Measurements from ENCODE around the gene PLA2G4F.

PLA2G4F gene

DNA sequence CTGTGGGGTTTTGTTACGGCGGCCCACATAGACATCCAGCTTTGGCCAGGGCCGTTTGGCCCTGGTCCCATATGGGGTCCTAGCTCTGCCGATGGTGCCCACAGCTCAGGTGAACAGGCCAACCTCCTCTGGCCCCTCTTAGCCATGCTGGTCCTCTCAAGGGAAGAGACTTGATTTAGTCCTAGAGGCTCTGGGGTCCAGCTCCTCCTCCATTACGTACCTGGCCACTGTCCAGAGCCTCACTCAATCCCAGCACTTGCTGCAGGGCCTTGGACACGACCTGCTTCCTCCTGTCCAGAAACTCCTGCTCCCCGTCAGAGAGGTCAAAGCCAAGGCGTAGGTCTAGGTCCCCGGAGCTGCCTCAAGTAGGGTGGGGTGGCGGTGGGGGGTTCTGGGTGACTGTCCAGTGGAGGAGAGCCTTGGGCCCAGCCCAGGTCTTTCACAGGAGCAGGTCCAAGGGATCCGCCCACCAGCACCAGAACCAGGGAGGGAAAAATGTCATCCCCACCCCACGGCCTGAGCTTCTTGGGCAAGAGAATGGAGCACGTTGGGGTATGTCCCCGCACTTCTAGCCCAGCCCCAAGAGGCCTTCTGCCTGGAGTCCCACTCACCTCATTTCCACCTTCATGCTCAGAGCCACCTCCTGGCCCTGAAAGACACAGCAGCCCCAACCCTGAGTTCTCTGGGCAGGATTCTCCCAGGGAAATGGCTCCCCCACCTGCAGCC is 6.8 kb downstream of the PLA2G4F start:
- no peak for DNase-seq (ENCODE audit: low read depth)
- TF ChIP-seq, protein P1, sequence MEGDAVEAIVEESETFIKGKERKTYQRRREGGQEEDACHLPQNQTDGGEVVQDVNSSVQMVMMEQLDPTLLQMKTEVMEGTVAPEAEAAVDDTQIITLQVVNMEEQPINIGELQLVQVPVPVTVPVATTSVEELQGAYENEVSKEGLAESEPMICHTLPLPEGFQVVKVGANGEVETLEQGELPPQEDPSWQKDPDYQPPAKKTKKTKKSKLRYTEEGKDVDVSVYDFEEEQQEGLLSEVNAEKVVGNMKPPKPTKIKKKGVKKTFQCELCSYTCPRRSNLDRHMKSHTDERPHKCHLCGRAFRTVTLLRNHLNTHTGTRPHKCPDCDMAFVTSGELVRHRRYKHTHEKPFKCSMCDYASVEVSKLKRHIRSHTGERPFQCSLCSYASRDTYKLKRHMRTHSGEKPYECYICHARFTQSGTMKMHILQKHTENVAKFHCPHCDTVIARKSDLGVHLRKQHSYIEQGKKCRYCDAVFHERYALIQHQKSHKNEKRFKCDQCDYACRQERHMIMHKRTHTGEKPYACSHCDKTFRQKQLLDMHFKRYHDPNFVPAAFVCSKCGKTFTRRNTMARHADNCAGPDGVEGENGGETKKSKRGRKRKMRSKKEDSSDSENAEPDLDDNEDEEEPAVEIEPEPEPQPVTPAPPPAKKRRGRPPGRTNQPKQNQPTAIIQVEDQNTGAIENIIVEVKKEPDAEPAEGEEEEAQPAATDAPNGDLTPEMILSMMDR (IDR thresholded peaks at IDR 0.05; ENCODE audit: low read depth, low read length, missing control alignments), result no peak
- H3K4me3 ChIP-seq (ENCODE audit: low read depth, low read length), result no peak overlapping the region

DNA sequence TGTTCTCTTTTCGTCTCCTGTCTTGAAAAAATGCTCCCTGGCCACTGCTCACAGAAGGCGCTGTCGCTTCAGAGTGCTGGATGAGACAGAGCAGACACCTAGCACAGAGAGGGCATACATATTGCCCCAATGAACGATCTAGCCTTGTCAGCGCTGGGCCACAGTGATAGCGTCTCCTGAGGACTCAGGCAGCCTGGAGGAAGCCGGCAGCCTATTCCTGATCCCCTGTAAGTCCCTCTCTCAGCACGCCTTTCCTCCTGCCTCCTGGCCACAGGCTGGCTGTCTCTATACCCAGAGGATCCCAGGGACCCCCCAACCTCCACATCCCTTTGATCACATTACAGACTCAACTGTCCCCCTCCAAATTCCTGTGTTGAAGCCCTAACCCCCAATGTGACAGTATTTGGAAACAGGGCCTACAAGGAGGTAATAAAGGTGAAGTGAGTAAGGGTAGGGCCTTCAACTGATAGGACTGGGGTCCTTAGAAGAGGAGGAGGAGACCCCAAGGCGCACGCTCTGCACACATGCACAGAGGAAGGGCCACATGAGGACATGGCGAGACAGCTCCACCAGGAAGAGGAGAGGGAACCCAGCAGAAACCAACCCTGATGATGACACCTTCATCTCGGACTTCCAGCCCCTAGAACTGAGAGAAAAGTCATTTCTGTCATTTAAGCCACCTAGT is 7.5 kb downstream of the PLA2G4F start:
- no peak for DNase-seq (ENCODE audit: low read depth)
- TF ChIP-seq, protein P1 (IDR thresholded peaks at IDR 0.05; ENCODE audit: low read depth, low read length, missing control alignments), result no peak
- H3K4me3 ChIP-seq (ENCODE audit: low read depth, low read length), result no peak overlapping the region

DNA sequence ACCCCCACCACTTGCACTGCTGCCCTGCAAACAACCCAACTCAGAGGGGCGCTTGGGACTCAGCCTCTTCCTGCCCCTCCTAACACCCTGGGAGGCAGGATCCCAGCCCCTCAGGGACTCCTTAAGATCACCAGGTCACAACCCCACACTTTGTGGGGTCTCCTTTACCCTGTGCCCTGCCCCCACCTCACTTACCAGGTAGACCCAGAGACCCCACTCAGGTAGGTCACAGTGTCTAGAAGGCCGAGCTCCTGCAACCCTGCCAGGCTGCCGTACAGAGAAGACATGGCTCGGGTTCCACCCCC is 9.1 kb downstream of the PLA2G4F start:
- TF ChIP-seq, protein P1 (IDR thresholded peaks at IDR 0.05; ENCODE audit: low read depth, low read length, missing control alignments), result no peak
- DNase-seq (ENCODE audit: low read depth), result no peak
- H3K4me3 ChIP-seq (ENCODE audit: low read depth, low read length), result no peak overlapping the region

DNA sequence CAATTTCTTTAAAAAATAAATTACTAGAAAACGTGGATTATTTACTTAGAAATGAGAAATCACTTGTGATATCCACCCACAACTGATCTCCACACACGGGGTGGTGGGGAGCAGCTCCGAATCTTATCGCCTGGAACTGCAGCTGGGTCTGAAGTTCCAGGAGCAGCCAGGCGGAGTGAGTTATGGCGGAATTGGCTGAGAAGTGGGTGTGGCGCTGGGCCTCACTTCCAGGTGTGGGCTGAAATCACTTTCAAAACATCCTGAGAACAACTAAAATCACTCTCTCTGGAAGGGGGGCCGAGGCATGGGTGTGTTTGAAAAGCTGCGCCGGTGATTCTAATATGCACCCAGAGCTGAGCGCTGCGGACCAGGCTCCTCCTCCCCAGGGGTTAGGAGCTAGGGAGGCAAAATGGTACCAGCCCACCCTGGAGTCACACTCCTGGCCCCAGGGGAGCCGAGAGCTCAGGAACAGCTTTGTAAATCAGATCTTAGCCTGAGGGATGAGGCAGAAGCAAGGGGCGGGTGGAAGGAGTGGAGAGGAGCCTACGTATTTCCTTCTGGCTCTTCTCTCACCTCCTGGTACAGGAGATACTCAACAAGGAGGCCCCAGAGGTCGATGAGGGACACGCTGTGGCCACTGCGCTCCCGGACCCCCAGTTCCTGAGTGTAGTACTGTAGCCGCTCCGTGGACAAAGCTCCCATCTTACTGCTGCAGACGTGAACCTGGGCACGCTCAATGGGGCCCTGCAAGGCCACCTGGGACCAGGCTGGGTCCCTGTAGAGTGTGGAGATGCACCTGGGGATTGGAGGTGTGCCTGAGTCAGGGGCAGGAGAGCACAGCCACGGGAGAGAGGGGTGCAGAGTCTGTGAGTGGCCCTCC is 9.6 kb downstream of the PLA2G4F start:
- no peak for DNase-seq (ENCODE audit: low read depth)
- TF ChIP-seq, protein P1 (IDR thresholded peaks at IDR 0.05; ENCODE audit: low read depth, low read length, missing control alignments), result no peak
- H3K4me3 ChIP-seq (ENCODE audit: low read depth, low read length), result no peak overlapping the region

DNA sequence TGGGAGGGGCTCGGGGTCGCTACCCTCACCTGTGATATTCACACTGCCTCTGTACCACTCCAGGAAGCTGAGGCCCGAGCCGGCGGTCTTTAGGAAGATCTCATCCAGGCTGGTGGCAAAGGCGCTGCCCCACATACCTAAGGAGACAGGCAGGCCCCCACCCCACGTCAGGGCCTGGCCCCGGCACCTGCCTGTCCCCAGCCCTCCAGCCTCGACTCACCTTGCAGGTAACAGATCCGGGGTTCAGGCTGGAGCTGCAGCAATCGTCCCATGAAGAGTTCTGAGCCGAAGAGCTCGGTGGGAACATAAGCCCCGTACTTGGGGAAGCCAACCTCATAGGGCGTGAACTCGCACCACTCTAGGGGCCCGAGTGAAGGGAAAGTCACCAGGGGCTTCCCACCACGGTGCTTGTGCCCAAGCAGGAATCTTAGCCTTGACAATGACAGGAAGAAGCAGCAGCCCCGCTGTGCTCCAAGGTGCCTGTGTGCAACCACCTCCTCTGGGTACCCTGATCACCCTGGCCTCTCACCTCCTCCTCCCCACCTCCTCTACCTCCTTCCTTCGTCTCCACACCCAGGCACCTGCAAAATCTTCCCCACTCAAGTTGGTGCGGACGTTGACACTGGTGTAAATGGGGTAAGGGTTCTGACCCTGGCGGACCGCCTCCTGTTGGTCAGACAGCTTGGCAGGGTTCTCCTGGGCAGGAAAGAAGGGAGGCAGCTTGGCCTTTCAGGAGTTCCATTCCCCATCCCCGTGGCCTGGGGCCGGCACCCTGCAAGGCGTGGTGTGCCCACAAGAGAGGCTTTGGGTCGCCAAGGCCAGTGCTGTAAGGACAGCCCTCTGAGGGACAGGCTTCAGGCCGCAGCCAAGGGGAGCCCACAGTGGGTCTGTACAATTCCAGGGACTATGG is 10.6 kb downstream of the PLA2G4F start:
- TF ChIP-seq, protein P1 (IDR thresholded peaks at IDR 0.05; ENCODE audit: low read depth, low read length, missing control alignments), result no peak
- H3K4me3 ChIP-seq (ENCODE audit: low read depth, low read length), result no peak overlapping the region
- DNase-seq (ENCODE audit: low read depth), result no peak

DNA sequence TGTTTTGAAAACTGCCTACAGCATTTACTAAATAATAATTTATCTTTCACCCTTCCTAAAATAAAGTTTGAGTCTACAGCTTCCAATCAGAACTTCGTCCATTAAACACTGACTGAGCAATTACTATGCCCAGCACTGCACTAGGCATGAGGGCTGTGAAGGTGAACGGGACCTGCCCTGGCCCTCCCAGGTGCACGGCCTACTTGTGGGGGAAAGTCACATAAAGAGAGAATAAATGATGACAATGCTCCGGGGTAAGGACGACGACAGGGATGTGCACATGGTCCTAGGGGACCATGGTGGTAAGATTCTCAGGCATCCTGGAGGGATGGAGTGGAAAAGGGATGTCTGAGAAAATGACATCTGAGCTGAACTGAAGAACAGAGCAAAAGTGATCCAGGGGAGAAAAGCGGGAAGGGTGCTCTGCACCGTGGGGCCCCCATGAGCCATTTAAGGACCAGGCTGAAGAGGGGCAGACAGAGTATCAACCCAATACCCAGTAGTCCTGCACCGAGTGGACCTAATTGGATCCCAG is 11.5 kb downstream of the PLA2G4F start:
- DNase-seq (ENCODE audit: low read depth), result no peak
- H3K4me3 ChIP-seq (ENCODE audit: low read depth, low read length), result no peak overlapping the region
- TF ChIP-seq, protein P1 (IDR thresholded peaks at IDR 0.05; ENCODE audit: low read depth, low read length, missing control alignments), result no peak
